ENCODE results near the gene RFTN1. TPM values are rescaled to one million over a fixed set of nuclear protein-coding genes. Genes with fewer than 3 reads are reported as not detected.

The RFTN1 gene
- polyA plus RNA-seq, 3 donors: 17.4 to 28.0 (median 27.2) TPM

GRCh38 chr3:16423947-16424673, 89.4 kb downstream of the RFTN1 start:
- no CpG with 5 or more reads among the region's 5 CpGs for WGBS (ENCODE audit: insufficient coverage)
- H3K79me2 ChIP-seq (ENCODE audit: insufficient read depth, low read length): no peaks in the 10 kb centered on the region
- peaks cover 49% of the 10 kb centered on the region for H4K20me1 ChIP-seq (ENCODE audit: insufficient read depth, low read length)
- Mint-ChIP-seq H3K4me1 (peaks cover 24% of the 10 kb centered on the region), H3K9me3 (peaks cover 0 to 3% (median 0%) of the 10 kb centered on the region in 7 donors), H3K27me3 (ENCODE audit: low read depth in 3 of 3) (peaks cover 0 to 1% (median 0%) of the 10 kb centered on the region in 3 donors), H3K4me3 (no peak overlapping the region), H3K27ac (no peak overlapping the region), H3K36me3 (peaks cover 8 to 13% of the 10 kb centered on the region in 2 donors)
- no peak for DNase-seq
- no peaks in the 10 kb centered on the region for H3K9me3 ChIP-seq (replicated peaks in 1 of 2; ENCODE audit: control insufficient read depth in 1 of 2, insufficient read depth in 1 of 2, low read length in 2 of 2)
- no peak for TF ChIP-seq CTCF (IDR thresholded peaks at IDR 0.05)
- peaks cover 0 to 9% of the 10 kb centered on the region in 2 donors for H3K36me3 ChIP-seq (replicated peaks in 1 of 2; ENCODE audit: control insufficient read depth in 1 of 2, insufficient read depth in 2 of 2, low read length in 2 of 2)
- intact Hi-C loops (cut with micrococcal nuclease): no loop called here
- no peak overlapping the region for H3K4me3 ChIP-seq (replicated peaks in 1 of 3; ENCODE audit: low read depth in 2 of 3, low read length in 3 of 3)
- no peak overlapping the region for H3K4me2 ChIP-seq (replicated peaks; ENCODE audit: extremely low read depth, low read length, poor library complexity, severe bottlenecking)
- no peak overlapping the region for H3K9ac ChIP-seq (ENCODE audit: insufficient read depth, low read length, poor library complexity, severe bottlenecking)
- H3K27me3 ChIP-seq (ENCODE audit: control insufficient read depth in 2 of 2, insufficient read depth in 2 of 2, low read length in 2 of 2): no peaks in the 10 kb centered on the region
- H3K27ac ChIP-seq (ENCODE audit: low read depth in 1 of 2, low read length in 2 of 2): no peak overlapping the region
- H2AFZ ChIP-seq (ENCODE audit: insufficient read depth, low read depth, low read length, poor library complexity, severe bottlenecking): no peak overlapping the region
- peaks cover 0 to 16% of the 10 kb centered on the region in 2 donors for H3K4me1 ChIP-seq (ENCODE audit: control insufficient read depth in 1 of 2, insufficient read depth in 2 of 2, low read length in 2 of 2)

GRCh38 chr3:16423298-16423697, 90.2 kb downstream of the RFTN1 start:
- peaks cover 13 to 16% of the 10 kb centered on the region in 2 donors for H3K36me3 Mint-ChIP-seq
- TF ChIP-seq CTCF (IDR thresholded peaks at IDR 0.05): no peak
- intact Hi-C loops (cut with micrococcal nuclease): no loop called here
- H3K4me2 ChIP-seq (replicated peaks; ENCODE audit: extremely low read depth, low read length, poor library complexity, severe bottlenecking): no peak overlapping the region
- no CpG with 5 or more reads among the region's 2 CpGs for WGBS (ENCODE audit: insufficient coverage)
- no peaks in the 10 kb centered on the region for H3K79me2 ChIP-seq (ENCODE audit: insufficient read depth, low read length)
- no peak overlapping the region for H3K27ac ChIP-seq (ENCODE audit: low read depth in 1 of 2, low read length in 2 of 2)
- H3K4me3 Mint-ChIP-seq: no peak overlapping the region
- peaks cover 0 to 1% (median 0%) of the 10 kb centered on the region in 3 donors for H3K27me3 Mint-ChIP-seq (ENCODE audit: low read depth in 3 of 3)
- no peak overlapping the region for H3K27ac Mint-ChIP-seq
- no peak for DNase-seq
- H4K20me1 ChIP-seq (ENCODE audit: insufficient read depth, low read length): peaks cover 52% of the 10 kb centered on the region
- peaks cover 0 to 16% of the 10 kb centered on the region in 2 donors for H3K4me1 ChIP-seq (ENCODE audit: control insufficient read depth in 1 of 2, insufficient read depth in 2 of 2, low read length in 2 of 2)
- H3K36me3 ChIP-seq (replicated peaks in 1 of 2; ENCODE audit: control insufficient read depth in 1 of 2, insufficient read depth in 2 of 2, low read length in 2 of 2): peaks cover 0 to 9% of the 10 kb centered on the region in 2 donors
- H3K4me1 Mint-ChIP-seq: peaks cover 24% of the 10 kb centered on the region
- peaks cover 0 to 3% (median 0%) of the 10 kb centered on the region in 7 donors for H3K9me3 Mint-ChIP-seq
- no peaks in the 10 kb centered on the region for H3K27me3 ChIP-seq (ENCODE audit: control insufficient read depth in 2 of 2, insufficient read depth in 2 of 2, low read length in 2 of 2)
- H3K4me3 ChIP-seq (replicated peaks in 1 of 3; ENCODE audit: low read depth in 2 of 3, low read length in 3 of 3): no peak overlapping the region
- H2AFZ ChIP-seq (ENCODE audit: insufficient read depth, low read depth, low read length, poor library complexity, severe bottlenecking): no peak overlapping the region
- H3K9ac ChIP-seq (ENCODE audit: insufficient read depth, low read length, poor library complexity, severe bottlenecking): no peak overlapping the region
- no peaks in the 10 kb centered on the region for H3K9me3 ChIP-seq (replicated peaks in 1 of 2; ENCODE audit: control insufficient read depth in 1 of 2, insufficient read depth in 1 of 2, low read length in 2 of 2)
